HFFc6 (cell line): ENCODE measurements around the gene NELL2. TPM values are rescaled to one million over a fixed set of nuclear protein-coding genes. Genes with fewer than 3 reads are reported as not detected.

Experiments
- DNase-seq: peaks from one replicate; pipeline ENCODE4 v3.0.0-alpha.2; 2018
- H3K27ac Mint-ChIP-seq: 2 replicates; pipeline ENCODE4 v1.8.0; 2020; ENCODE audit warnings: mild to moderate bottlenecking, mixed read lengths
- H3K27me3 Mint-ChIP-seq: 2 replicates; pipeline ENCODE4 v1.8.0; 2021; ENCODE audit warnings: mild to moderate bottlenecking, moderate library complexity, mixed read lengths; ENCODE audit not compliant: insufficient read depth
- H3K36me3 Mint-ChIP-seq: 2 replicates; pipeline ENCODE4 v1.8.0; 2021; ENCODE audit warnings: low read depth, mixed read lengths
- H3K4me1 Mint-ChIP-seq: 2 replicates; pipeline ENCODE4 v1.8.0; 2020; ENCODE audit warnings: low read depth, mixed read lengths
- H3K4me3 Mint-ChIP-seq: 2 replicates; pipeline ENCODE4 v1.8.0; 2020; ENCODE audit warnings: mild to moderate bottlenecking, moderate library complexity, mixed read lengths
- H3K9me3 Mint-ChIP-seq: 2 replicates; pipeline ENCODE4 v1.8.0; 2020; ENCODE audit warnings: mild to moderate bottlenecking, mixed read lengths
- total RNA-seq, 6 experiments: library from RNA; stranded (reverse); fragmentation: NEBNext Ultra II Directional; extraction: Animal tissue kit (Norgen Biotek cat#: 25700); gene quantifications; 2 replicates in 1 of 6; 3 replicates in 5 of 6; pipeline ENCODE4 v1.2.3, GENCODE V29; 2021
- TF ChIP-seq, protein P1 (sequence below): fragments of 200-600 bp; sonication (generic); IDR thresholded peaks from 2 replicates; pipeline ENCODE4 v1.5.0; 2021; ENCODE audit warnings: antibody characterized with exemption, mild to moderate bottlenecking

NELL2 gene
- total RNA-seq, 6 experiments from 2014 or later: not detected

DNA sequence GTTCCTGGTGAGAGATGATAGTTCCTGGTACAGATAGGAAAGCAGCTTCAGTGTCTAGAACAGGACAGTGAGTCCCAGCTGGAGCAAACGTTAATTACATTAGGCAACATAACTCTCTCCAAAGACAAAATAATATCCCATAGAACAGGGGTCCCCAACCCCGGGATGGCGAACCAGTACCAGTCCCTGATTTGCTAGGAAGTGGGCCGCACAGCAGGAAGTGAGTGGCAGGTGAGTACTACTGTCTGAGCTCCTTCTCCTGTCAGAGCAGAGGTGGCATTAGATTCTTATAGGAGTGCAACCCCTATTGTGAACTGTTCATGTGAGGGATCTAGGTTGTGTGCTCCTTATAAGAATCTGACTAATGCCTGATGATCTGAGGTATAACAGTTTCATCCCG lies 204.1 kb downstream of the NELL2 start:
- DNase-seq: no peak
- Mint-ChIP-seq H3K4me1 (no peaks in the 10 kb centered on the region), H3K4me3 (no peak overlapping the region), H3K9me3 (peaks cover 40% of the 10 kb centered on the region), H3K27ac (no peak overlapping the region), H3K36me3 (no peaks in the 10 kb centered on the region; the same call in 1 of the 2 replicates), H3K27me3 (no peaks in the 10 kb centered on the region; the same call in 1 of the 2 replicates)
- TF ChIP-seq, protein P1, sequence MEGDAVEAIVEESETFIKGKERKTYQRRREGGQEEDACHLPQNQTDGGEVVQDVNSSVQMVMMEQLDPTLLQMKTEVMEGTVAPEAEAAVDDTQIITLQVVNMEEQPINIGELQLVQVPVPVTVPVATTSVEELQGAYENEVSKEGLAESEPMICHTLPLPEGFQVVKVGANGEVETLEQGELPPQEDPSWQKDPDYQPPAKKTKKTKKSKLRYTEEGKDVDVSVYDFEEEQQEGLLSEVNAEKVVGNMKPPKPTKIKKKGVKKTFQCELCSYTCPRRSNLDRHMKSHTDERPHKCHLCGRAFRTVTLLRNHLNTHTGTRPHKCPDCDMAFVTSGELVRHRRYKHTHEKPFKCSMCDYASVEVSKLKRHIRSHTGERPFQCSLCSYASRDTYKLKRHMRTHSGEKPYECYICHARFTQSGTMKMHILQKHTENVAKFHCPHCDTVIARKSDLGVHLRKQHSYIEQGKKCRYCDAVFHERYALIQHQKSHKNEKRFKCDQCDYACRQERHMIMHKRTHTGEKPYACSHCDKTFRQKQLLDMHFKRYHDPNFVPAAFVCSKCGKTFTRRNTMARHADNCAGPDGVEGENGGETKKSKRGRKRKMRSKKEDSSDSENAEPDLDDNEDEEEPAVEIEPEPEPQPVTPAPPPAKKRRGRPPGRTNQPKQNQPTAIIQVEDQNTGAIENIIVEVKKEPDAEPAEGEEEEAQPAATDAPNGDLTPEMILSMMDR: no peak

DNA sequence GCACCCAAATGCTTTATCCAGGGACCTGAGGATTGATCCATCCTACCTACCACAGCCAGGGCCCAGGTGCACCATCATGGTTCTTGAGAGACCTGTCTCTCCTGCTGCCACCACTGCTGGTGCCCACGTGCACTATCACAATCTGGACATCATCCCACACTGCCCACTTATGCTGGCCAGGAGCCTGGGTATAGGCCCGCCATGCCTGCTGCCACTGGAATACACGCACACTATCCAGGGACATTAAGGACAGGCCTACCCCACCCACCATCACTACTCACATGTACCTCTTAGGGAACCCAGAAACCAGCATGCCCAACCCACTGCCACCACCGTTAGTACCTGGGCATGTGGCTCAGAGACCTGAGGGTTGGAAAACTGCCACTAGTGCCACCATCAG lies 207.7 kb downstream of the NELL2 start:
- DNase-seq: no peak
- TF ChIP-seq, protein P1: no peak
- Mint-ChIP-seq H3K4me3 (no peak overlapping the region), H3K36me3 (no peaks in the 10 kb centered on the region; the same call in 1 of the 2 replicates), H3K9me3 (peaks cover 40% of the 10 kb centered on the region), H3K27me3 (no peaks in the 10 kb centered on the region; the same call in 1 of the 2 replicates), H3K4me1 (no peaks in the 10 kb centered on the region), H3K27ac (no peak overlapping the region)

DNA sequence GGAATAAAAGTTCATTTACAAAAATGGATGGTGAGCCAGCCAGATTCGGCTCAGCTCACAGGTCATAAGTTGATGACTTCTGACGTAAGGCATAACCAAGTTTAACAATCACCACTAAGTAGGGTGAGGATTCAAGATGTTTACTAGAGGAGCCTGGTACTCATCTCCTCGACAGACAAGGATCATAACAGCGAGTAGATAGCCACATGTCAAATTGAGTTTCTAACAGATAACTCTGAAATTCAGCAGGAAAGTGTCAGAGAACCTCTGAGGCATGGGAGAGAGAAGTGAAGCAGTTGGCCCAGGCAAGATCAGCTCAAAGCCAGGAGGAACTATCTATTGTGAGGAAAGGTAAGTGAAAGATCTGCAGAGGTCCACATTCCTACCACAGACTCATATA lies 208.7 kb downstream of the NELL2 start:
- H3K36me3 Mint-ChIP-seq: no peaks in the 10 kb centered on the region; the same call in 1 of the 2 replicates
- H3K9me3 Mint-ChIP-seq: peaks cover 44% of the 10 kb centered on the region
- H3K4me3 Mint-ChIP-seq: no peak overlapping the region
- DNase-seq: no peak
- H3K27me3 Mint-ChIP-seq: no peaks in the 10 kb centered on the region; the same call in 1 of the 2 replicates
- no peaks in the 10 kb centered on the region for H3K4me1 Mint-ChIP-seq
- TF ChIP-seq, protein P1: no peak
- H3K27ac Mint-ChIP-seq: no peak overlapping the region

DNA sequence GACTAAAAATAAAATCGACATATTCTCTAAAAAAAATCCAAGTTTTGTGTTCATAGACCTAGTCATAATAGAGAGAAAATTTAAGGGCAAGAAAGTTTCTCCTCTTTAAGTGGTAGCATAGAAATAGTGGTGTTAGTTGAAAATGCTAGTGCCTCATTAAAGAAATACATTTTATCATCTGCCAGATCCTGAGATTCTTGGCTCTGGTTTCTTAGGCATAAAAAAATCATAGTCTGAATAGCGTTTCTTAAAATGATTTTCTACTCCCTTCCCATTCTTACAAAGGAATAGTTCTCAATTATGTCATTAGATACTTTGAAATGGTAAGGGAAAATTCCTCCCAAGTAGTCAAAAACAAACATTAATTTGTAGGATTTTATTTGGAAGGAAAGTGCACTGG lies 212.8 kb downstream of the NELL2 start:
- Mint-ChIP-seq H3K9me3 (peaks cover 28% of the 10 kb centered on the region), H3K4me1 (no peaks in the 10 kb centered on the region), H3K27me3 (no peaks in the 10 kb centered on the region), H3K4me3 (no peak overlapping the region), H3K36me3 (no peaks in the 10 kb centered on the region; the same call in 1 of the 2 replicates), H3K27ac (no peak overlapping the region)
- no peak for DNase-seq
- TF ChIP-seq, protein P1: no peak

DNA sequence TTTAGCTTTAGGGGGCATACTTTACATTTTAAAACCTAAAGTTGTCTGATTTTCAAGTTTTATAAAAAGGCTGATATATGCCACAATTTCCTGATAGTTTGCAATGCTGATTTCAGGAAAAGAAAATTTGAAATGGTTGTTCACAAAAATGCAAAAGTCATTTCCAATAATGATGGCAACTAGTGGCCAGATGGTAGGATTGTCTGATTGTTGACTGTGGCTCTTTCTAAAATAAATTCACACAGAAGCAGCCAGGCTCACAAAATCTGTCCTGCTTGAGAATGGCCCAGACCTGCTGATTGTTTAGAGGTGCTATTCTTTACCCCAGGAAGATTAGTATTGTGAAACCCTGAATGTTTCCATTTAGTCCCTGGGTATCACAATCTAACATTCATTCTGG lies 220.3 kb downstream of the NELL2 start:
- Mint-ChIP-seq H3K27ac (no peak overlapping the region), H3K4me3 (no peak overlapping the region), H3K4me1 (no peaks in the 10 kb centered on the region), H3K36me3 (no peaks in the 10 kb centered on the region), H3K9me3 (peaks cover 38% of the 10 kb centered on the region), H3K27me3 (no peaks in the 10 kb centered on the region)
- no peak for DNase-seq
- TF ChIP-seq, protein P1: no peak
